ENCODE measurements around the gene SLC25A51.

Gene SLC25A51

GRCh38 chr9:37936965-37937364 lies 33.0 kb upstream of the SLC25A51 start:
- no peak for DNase-seq (ENCODE audit: low read depth)

- no peak for DNase-seq (ENCODE audit: low read depth)
Measured at GRCh38 chr9:37936376-37936775, 32.4 kb upstream of the SLC25A51 start.

- DNase-seq (ENCODE audit: low read depth), result no peak
Measured at GRCh38 chr9:37935096-37935495, 31.2 kb upstream of the SLC25A51 start.

GRCh38 chr9:37931592-37931991 lies 27.7 kb upstream of the SLC25A51 start:
- DNase-seq (ENCODE audit: low read depth), result no peak

- DNase-seq (ENCODE audit: low read depth), result no peak
Measured at GRCh38 chr9:37929441-37929895, 25.5 kb upstream of the SLC25A51 start.

- no peak for DNase-seq (ENCODE audit: low read depth)
Measured at GRCh38 chr9:37928552-37929430, 24.9 kb upstream of the SLC25A51 start.

GRCh38 chr9:37927601-37928551 lies 23.9 kb upstream of the SLC25A51 start:
- no peak for DNase-seq (ENCODE audit: low read depth)

GRCh38 chr9:37927132-37927531 lies 23.2 kb upstream of the SLC25A51 start:
- no peak for DNase-seq (ENCODE audit: low read depth)

GRCh38 chr9:37926737-37927118 lies 22.8 kb upstream of the SLC25A51 start:
- no peak for DNase-seq (ENCODE audit: low read depth)

GRCh38 chr9:37925786-37926736 lies 22.1 kb upstream of the SLC25A51 start:
- no peak for DNase-seq (ENCODE audit: low read depth)

GRCh38 chr9:37925006-37925405 lies 21.1 kb upstream of the SLC25A51 start:
- no peak for DNase-seq (ENCODE audit: low read depth)

- no peak for DNase-seq (ENCODE audit: low read depth)
Measured at GRCh38 chr9:37924538-37924937, 20.6 kb upstream of the SLC25A51 start.

- DNase-seq (ENCODE audit: low read depth), result no peak
Measured at GRCh38 chr9:37923796-37924427, 20.0 kb upstream of the SLC25A51 start.

GRCh38 chr9:37923118-37923795 lies 19.3 kb upstream of the SLC25A51 start:
- no peak for DNase-seq (ENCODE audit: low read depth)

GRCh38 chr9:37922363-37923117 lies 18.6 kb upstream of the SLC25A51 start:
- DNase-seq (ENCODE audit: low read depth), result no peak

GRCh38 chr9:37921546-37922300 lies 17.8 kb upstream of the SLC25A51 start:
- DNase-seq (ENCODE audit: low read depth), result no peak

GRCh38 chr9:37921168-37921510 lies 17.2 kb upstream of the SLC25A51 start:
- DNase-seq (ENCODE audit: low read depth), result no peak

- DNase-seq (ENCODE audit: low read depth), result no peak
Measured at GRCh38 chr9:37920471-37921167, 16.7 kb upstream of the SLC25A51 start.

- no peak for DNase-seq (ENCODE audit: low read depth)
Measured at GRCh38 chr9:37919956-37920335, 16.0 kb upstream of the SLC25A51 start.

Measured in HS-5 (cell line).